Colonic mucosa (tissue), 4 donors: ENCODE measurements around the gene HS3ST3B1. TPM values are rescaled to one million over a fixed set of nuclear protein-coding genes. Genes with fewer than 3 reads are reported as not detected.

Experiments used
- DNase-seq: peaks from one replicate; pipeline ENCODE4 v3.0.0-alpha.2; 2020
- H3K27ac ChIP-seq: fragments of 200-600 bp; one replicate; pipeline ENCODE4 v1.8.0; 2021
- H3K27me3 ChIP-seq: fragments of 200-600 bp; one replicate; pipeline ENCODE4 v1.8.0; 2021
- H3K36me3 ChIP-seq: fragments of 200-600 bp; one replicate; pipeline ENCODE4 v1.8.0; 2021
- H3K4me1 ChIP-seq: fragments of 200-600 bp; one replicate; pipeline ENCODE4 v1.8.0; 2021; ENCODE audit warnings: mild to moderate bottlenecking
- H3K4me3 ChIP-seq: fragments of 200-600 bp; one replicate; pipeline ENCODE4 v1.8.0; 2021
- H3K9ac ChIP-seq, 2 donors: one replicate each; pipeline ENCODE4 v1.7.0; 2013; ENCODE audit warnings: control low read depth in 2 of 2, low read depth in 2 of 2, low read length in 2 of 2
- H3K9me3 ChIP-seq: fragments of 200-600 bp; one replicate; pipeline ENCODE4 v1.8.0; 2021
- CTCF ChIP-seq: fragments of 200-600 bp; IDR thresholded peaks from one replicate; pipeline ENCODE4 v1.8.0; 2022; ENCODE audit warnings: antibody characterized with exemption, mild to moderate bottlenecking
- intact Hi-C: fragments of 100-400 bp; cut with DNase I; formaldehyde crosslinking; loops from one replicate; pipeline ENCODE4 v1.14.1; 2022
- total RNA-seq, 2 donors: library from RNA; stranded (reverse); fragmentation: NEBNext Ultra II Directional in 1 of 2; extraction: Animal tissue kit (Norgen Biotek cat#: 25700) in 1 of 2; gene quantifications; one replicate each; pipeline ENCODE4 v1.2.1, GENCODE V29; 2021
- donor health status: healthy.
- donor health status: DM: no; HTN: no; CAD: no.
- donor health status: DM: no; HTN: no; CAD: no.

HS3ST3B1 gene
- total RNA-seq, 2 donors from 2014 or later: 1.1 TPM

GRCh38 chr17:14276535-14277250, 24.2 kb upstream of the HS3ST3B1 start:
- no peak for TF ChIP-seq CTCF
- no peak for DNase-seq
- Histone ChIP-seq H3K36me3 (no peaks in the 10 kb centered on the region), H3K4me1 (no peaks in the 10 kb centered on the region), H3K9ac (no peak overlapping the region), H3K27me3 (no peaks in the 10 kb centered on the region), H3K9me3 (no peaks in the 10 kb centered on the region), H3K4me3 (no peak overlapping the region), H3K27ac (no peak overlapping the region)
- intact Hi-C loops: no loop called here

- intact Hi-C loops: no loop called here
- no peak for TF ChIP-seq CTCF
- H3K4me3 ChIP-seq: no peak overlapping the region
- H3K27me3 ChIP-seq: no peaks in the 10 kb centered on the region
- no peaks in the 10 kb centered on the region for H3K36me3 ChIP-seq
- DNase-seq: no peak
- H3K4me1 ChIP-seq: no peaks in the 10 kb centered on the region
- no peak overlapping the region for H3K9ac ChIP-seq
- no peaks in the 10 kb centered on the region for H3K9me3 ChIP-seq
- H3K27ac ChIP-seq: no peak overlapping the region
Measured at GRCh38 chr17:14281530-14281929, 19.4 kb upstream of the HS3ST3B1 start.

GRCh38 chr17:14282726-14283125, 18.2 kb upstream of the HS3ST3B1 start:
- Histone ChIP-seq H3K27ac (no peak overlapping the region), H3K36me3 (no peaks in the 10 kb centered on the region), H3K9ac (no peak overlapping the region), H3K4me1 (no peaks in the 10 kb centered on the region), H3K4me3 (no peak overlapping the region), H3K27me3 (no peaks in the 10 kb centered on the region), H3K9me3 (no peaks in the 10 kb centered on the region)
- intact Hi-C loops: no loop called here
- DNase-seq: no peak
- TF ChIP-seq CTCF: no peak

- H3K4me3 ChIP-seq: no peak overlapping the region
- no peaks in the 10 kb centered on the region for H3K4me1 ChIP-seq
- no peaks in the 10 kb centered on the region for H3K9me3 ChIP-seq
- no peak for DNase-seq
- no peak for TF ChIP-seq CTCF
- no peak overlapping the region for H3K27ac ChIP-seq
- intact Hi-C loops: no loop called here
- H3K27me3 ChIP-seq: no peaks in the 10 kb centered on the region
- H3K36me3 ChIP-seq: no peaks in the 10 kb centered on the region
- H3K9ac ChIP-seq: no peak overlapping the region
Measured at GRCh38 chr17:14289162-14289561, 11.7 kb upstream of the HS3ST3B1 start.

- Histone ChIP-seq H3K9ac (no peak overlapping the region), H3K4me3 (no peak overlapping the region), H3K9me3 (no peaks in the 10 kb centered on the region), H3K36me3 (no peaks in the 10 kb centered on the region), H3K4me1 (peaks cover 4% of the 10 kb centered on the region), H3K27me3 (peaks cover 48% of the 10 kb centered on the region), H3K27ac (no peak overlapping the region)
- TF ChIP-seq CTCF: no peak
- intact Hi-C loops: loop anchor here (5.0 to 10.0 kb wide), 4 partner anchors 230 to 960 kb away; partner anchors contain the start of gene COX10
- no peak for DNase-seq
Measured at GRCh38 chr17:14294876-14295275, 6.0 kb upstream of the HS3ST3B1 start.
